GM18517 (cell line): ENCODE measurements around the gene TMEM150A.
A peak's percentile ranks its signal among the peaks of the same experiment; 100 is the strongest.
"Not testable (repeated sequence)": the region's sequence is repeated elsewhere in the genome, so short reads cannot be mapped to it uniquely, and the experiment has no call there.

Experiments
- ATAC-seq: cut with Tn5 transposase; IDR thresholded peaks from one replicate; pipeline ENCODE4 v1.9.1; 2021; ENCODE audit warnings: mild to moderate bottlenecking, moderate library complexity; ENCODE audit not compliant: unreplicated experiment

TMEM150A gene

GRCh38 chr2:85602476-85603234, at the start of gene TMEM150A:
TMEM150A (minus strand) TSS chr2:85602698; CDS start chr2:85601948, 750 bp downstream.
- ATAC-seq: peak; percentile 88

- no peak for ATAC-seq
Measured at GRCh38 chr2:85652056-85652455, 49.6 kb upstream of the TMEM150A start.

- ATAC-seq: no peak
Measured at GRCh38 chr2:85651097-85651496, 48.6 kb upstream of the TMEM150A start.

GRCh38 chr2:85650456-85650855, 48.0 kb upstream of the TMEM150A start:
- ATAC-seq: no peak

GRCh38 chr2:85649201-85650190, 47.0 kb upstream of the TMEM150A start:
- no peak for ATAC-seq

GRCh38 chr2:85648619-85649018, 46.1 kb upstream of the TMEM150A start:
- no peak for ATAC-seq

- no peak for ATAC-seq
Measured at GRCh38 chr2:85647823-85648526, 45.5 kb upstream of the TMEM150A start.

GRCh38 chr2:85646166-85646565, 43.7 kb upstream of the TMEM150A start:
- ATAC-seq: no peak

- no peak for ATAC-seq
Measured at GRCh38 chr2:85644909-85645308, 42.4 kb upstream of the TMEM150A start.

- peak; percentile 69 for ATAC-seq
Measured at GRCh38 chr2:85642725-85643124, 40.2 kb upstream of the TMEM150A start.

- ATAC-seq: no peak
Measured at GRCh38 chr2:85635636-85636035, 33.1 kb upstream of the TMEM150A start.

- ATAC-seq: no peak
Measured at GRCh38 chr2:85635011-85635410, 32.5 kb upstream of the TMEM150A start.

- no peak for ATAC-seq
Measured at GRCh38 chr2:85631316-85631715, 28.8 kb upstream of the TMEM150A start.

GRCh38 chr2:85628658-85629057, 26.2 kb upstream of the TMEM150A start:
- ATAC-seq: no peak

GRCh38 chr2:85623991-85624390, 21.5 kb upstream of the TMEM150A start:
- ATAC-seq: no peak

- ATAC-seq: no peak
Measured at GRCh38 chr2:85621338-85621737, 18.8 kb upstream of the TMEM150A start.

GRCh38 chr2:85619617-85620016, 17.1 kb upstream of the TMEM150A start:
- ATAC-seq: no peak

GRCh38 chr2:85617723-85618122, 15.2 kb upstream of the TMEM150A start:
- ATAC-seq: not testable (repeated sequence)

GRCh38 chr2:85615413-85615728, 12.9 kb upstream of the TMEM150A start:
- no peak for ATAC-seq

- not testable (repeated sequence) for ATAC-seq
Measured at GRCh38 chr2:85614757-85615156, 12.3 kb upstream of the TMEM150A start.
